ENCODE results near the gene RNF34. TPM values are rescaled to one million over a fixed set of nuclear protein-coding genes. Genes with fewer than 3 reads are reported as not detected.

Gene RNF34
- polyA plus RNA-seq, 1 of the 3 experiments (the other 2 are of a cell fraction), result 29.4 TPM

DNA sequence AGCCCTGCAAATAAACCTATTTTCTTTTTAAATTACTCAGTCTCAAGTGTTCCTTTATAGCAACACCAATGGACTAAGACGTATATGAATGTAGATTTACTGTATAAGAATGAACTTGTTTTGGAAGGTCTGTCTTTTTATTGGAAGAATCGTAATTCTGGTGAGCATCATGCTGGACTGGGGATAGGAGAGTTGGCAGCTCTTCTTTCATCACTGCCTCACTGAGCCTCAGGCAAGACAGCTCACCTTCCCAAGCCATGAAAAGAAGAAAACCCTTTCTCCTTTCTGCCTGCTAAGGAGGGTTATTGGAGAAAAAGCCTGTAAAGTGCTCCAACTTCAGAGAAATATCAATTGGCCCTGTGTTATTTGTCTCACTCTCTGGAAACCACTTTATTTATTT, 9.1 kb upstream of the RNF34 start:
- Histone ChIP-seq H3K4me2 (no peak overlapping the region), H3K9me2 (no peaks in the 10 kb centered on the region), H3K9me3 (no peaks in the 10 kb centered on the region), H3K27ac (ENCODE audit: low read depth in 2 of 2, low read length in 1 of 2) (no peak overlapping the region), H3K4me1 (ENCODE audit: control insufficient read depth in 1 of 2, insufficient read depth in 2 of 2, low read depth in 1 of 2, low read length in 1 of 2) (peaks cover 0 to 5% of the 10 kb centered on the region in 2 experiments; a peak in 2 of 4 replicates), H3K9ac (no peak overlapping the region), H4K20me1 (ENCODE audit: insufficient read depth) (no peaks in the 10 kb centered on the region), H2AFZ (ENCODE audit: low read depth) (no peak overlapping the region), H3K36me3 (replicated peaks in 1 of 2; ENCODE audit: control insufficient read depth in 1 of 2, insufficient read depth in 2 of 2, low read length in 1 of 2) (no peaks in the 10 kb centered on the region), H3K79me2 (ENCODE audit: insufficient read depth) (no peaks in the 10 kb centered on the region), H3K27me3 (ENCODE audit: insufficient read depth) (no peaks in the 10 kb centered on the region), H3K4me3 (ENCODE audit: low read depth in 2 of 2, low read length in 1 of 2) (no peak overlapping the region), H3F3A (replicated peaks; ENCODE audit: insufficient read depth) (peaks cover 6% of the 10 kb centered on the region)
- TF ChIP-seq FOSL2 (IDR thresholded peaks at IDR 0.05; ENCODE audit: borderline replicate concordance, low read depth), result no peak
- TF ChIP-seq RFX5 (IDR thresholded peaks at IDR 0.05; ENCODE audit: low read length), result no peak
- no peak for TF ChIP-seq RXRA (IDR thresholded peaks at IDR 0.05; ENCODE audit: borderline replicate concordance, low read depth)
- TF ChIP-seq CHD2 (IDR thresholded peaks at IDR 0.05; ENCODE audit: low read length, partially characterized antibody), result no peak
- TF ChIP-seq MXI1 (IDR thresholded peaks at IDR 0.05; ENCODE audit: low read depth, low read length), result no peak
- no peak for TF ChIP-seq TAF1 (IDR thresholded peaks at IDR 0.05; ENCODE audit: borderline replicate concordance, low read depth, low read length)
- TF ChIP-seq ELF1 (IDR thresholded peaks at IDR 0.05), result no peak
- no peak for TF ChIP-seq EZH2phosphoT487 (IDR thresholded peaks at IDR 0.05; ENCODE audit: borderline replicate concordance, low read depth)
- TF ChIP-seq GATA2 (CRISPR knock-in tag; IDR thresholded peaks at IDR 0.05), result no peak
- TF ChIP-seq, protein P1, sequence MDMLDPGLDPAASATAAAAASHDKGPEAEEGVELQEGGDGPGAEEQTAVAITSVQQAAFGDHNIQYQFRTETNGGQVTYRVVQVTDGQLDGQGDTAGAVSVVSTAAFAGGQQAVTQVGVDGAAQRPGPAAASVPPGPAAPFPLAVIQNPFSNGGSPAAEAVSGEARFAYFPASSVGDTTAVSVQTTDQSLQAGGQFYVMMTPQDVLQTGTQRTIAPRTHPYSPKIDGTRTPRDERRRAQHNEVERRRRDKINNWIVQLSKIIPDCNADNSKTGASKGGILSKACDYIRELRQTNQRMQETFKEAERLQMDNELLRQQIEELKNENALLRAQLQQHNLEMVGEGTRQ (IDR thresholded peaks at IDR 0.05; ENCODE audit: borderline replicate concordance, low read depth, low read length), result no peak
- no peak for TF ChIP-seq FOXM1 (IDR thresholded peaks at IDR 0.05; ENCODE audit: low read depth)
- TF ChIP-seq NRF1 (IDR thresholded peaks at IDR 0.05; ENCODE audit: low read depth, low read length), result no peak
- TF ChIP-seq YY1 (IDR thresholded peaks at IDR 0.05; ENCODE audit: low read depth), result no peak
- TF ChIP-seq, protein P2, sequence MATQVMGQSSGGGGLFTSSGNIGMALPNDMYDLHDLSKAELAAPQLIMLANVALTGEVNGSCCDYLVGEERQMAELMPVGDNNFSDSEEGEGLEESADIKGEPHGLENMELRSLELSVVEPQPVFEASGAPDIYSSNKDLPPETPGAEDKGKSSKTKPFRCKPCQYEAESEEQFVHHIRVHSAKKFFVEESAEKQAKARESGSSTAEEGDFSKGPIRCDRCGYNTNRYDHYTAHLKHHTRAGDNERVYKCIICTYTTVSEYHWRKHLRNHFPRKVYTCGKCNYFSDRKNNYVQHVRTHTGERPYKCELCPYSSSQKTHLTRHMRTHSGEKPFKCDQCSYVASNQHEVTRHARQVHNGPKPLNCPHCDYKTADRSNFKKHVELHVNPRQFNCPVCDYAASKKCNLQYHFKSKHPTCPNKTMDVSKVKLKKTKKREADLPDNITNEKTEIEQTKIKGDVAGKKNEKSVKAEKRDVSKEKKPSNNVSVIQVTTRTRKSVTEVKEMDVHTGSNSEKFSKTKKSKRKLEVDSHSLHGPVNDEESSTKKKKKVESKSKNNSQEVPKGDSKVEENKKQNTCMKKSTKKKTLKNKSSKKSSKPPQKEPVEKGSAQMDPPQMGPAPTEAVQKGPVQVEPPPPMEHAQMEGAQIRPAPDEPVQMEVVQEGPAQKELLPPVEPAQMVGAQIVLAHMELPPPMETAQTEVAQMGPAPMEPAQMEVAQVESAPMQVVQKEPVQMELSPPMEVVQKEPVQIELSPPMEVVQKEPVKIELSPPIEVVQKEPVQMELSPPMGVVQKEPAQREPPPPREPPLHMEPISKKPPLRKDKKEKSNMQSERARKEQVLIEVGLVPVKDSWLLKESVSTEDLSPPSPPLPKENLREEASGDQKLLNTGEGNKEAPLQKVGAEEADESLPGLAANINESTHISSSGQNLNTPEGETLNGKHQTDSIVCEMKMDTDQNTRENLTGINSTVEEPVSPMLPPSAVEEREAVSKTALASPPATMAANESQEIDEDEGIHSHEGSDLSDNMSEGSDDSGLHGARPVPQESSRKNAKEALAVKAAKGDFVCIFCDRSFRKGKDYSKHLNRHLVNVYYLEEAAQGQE (IDR thresholded peaks at IDR 0.05; ENCODE audit: low read depth, low read length), result no peak
- TF ChIP-seq, protein P3, sequence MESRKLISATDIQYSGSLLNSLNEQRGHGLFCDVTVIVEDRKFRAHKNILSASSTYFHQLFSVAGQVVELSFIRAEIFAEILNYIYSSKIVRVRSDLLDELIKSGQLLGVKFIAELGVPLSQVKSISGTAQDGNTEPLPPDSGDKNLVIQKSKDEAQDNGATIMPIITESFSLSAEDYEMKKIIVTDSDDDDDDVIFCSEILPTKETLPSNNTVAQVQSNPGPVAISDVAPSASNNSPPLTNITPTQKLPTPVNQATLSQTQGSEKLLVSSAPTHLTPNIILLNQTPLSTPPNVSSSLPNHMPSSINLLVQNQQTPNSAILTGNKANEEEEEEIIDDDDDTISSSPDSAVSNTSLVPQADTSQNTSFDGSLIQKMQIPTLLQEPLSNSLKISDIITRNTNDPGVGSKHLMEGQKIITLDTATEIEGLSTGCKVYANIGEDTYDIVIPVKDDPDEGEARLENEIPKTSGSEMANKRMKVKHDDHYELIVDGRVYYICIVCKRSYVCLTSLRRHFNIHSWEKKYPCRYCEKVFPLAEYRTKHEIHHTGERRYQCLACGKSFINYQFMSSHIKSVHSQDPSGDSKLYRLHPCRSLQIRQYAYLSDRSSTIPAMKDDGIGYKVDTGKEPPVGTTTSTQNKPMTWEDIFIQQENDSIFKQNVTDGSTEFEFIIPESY (IDR thresholded peaks at IDR 0.05; ENCODE audit: borderline replicate concordance, low read depth), result no peak
- TF ChIP-seq, protein P4, sequence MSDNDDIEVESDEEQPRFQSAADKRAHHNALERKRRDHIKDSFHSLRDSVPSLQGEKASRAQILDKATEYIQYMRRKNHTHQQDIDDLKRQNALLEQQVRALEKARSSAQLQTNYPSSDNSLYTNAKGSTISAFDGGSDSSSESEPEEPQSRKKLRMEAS (IDR thresholded peaks at IDR 0.05; ENCODE audit: low read depth), result no peak
- TF ChIP-seq SMC3 (IDR thresholded peaks at IDR 0.05; ENCODE audit: low read depth, low read length), result no peak
- no peak for TF ChIP-seq RAD21 (IDR thresholded peaks at IDR 0.05; ENCODE audit: low read length)
- WGBS (ENCODE audit: low lambda C conversion rate), result 95% methylated on average over 2 of the region's 2 CpGs
- ChIA-PET POLR2A (interaction anchor here (0.7 to 2.1 kb wide), 2 partner anchors 10 to 38 kb away, joined by 5 to 8 read pairs; partner anchors contain the start of genes ANAPC5 and RNF34), CTCF (interaction anchor here (1.2 kb wide), 1 partner anchor 52 kb away, joined by 7 read pairs; no protein-coding TSS in a partner anchor)
- DNase-seq, result no peak
